ENCODE measurements around the gene UBE2L3. TPM values are rescaled to one million over a fixed set of nuclear protein-coding genes. Genes with fewer than 3 reads are reported as not detected.
A peak's percentile ranks its signal among the peaks of the same experiment; 100 is the strongest.
"Not testable (repeated sequence)": the region's sequence is repeated elsewhere in the genome, so short reads cannot be mapped to it uniquely, and the experiment has no call there.

The UBE2L3 gene
- total RNA-seq, 1 donor from 2014 or later = 45.1 TPM

DNA sequence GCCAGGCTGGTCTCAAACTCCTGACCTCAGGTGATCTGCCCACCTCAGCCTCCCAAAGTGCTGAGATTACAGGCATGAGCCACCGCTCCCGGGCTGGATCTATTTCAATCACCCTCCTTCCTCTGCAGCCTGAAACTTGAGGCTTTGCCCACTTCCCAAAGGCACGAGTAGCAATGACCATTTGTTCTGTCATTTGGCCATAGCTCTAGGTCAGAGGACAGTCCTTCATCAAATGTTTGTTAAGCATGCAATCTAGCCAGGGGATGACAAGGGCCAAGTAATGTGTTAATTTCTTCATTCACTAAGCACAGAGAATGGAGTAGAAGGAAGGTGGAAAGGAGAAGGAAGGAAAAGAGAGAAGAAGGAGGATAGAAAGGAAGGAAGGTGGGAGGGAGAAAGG lies 6.9 kb upstream of the UBE2L3 start:
- not testable (repeated sequence) for H3K4me3 Mint-ChIP-seq; H3K27me3 Mint-ChIP-seq (ENCODE audit: low read depth); H3K36me3 Mint-ChIP-seq; DNase-seq (ENCODE audit: low spot score in 2 of 2, unreplicated experiment in 2 of 2); H3K9me3 Mint-ChIP-seq; H3K4me1 Mint-ChIP-seq; H3K27ac Mint-ChIP-seq

DNA sequence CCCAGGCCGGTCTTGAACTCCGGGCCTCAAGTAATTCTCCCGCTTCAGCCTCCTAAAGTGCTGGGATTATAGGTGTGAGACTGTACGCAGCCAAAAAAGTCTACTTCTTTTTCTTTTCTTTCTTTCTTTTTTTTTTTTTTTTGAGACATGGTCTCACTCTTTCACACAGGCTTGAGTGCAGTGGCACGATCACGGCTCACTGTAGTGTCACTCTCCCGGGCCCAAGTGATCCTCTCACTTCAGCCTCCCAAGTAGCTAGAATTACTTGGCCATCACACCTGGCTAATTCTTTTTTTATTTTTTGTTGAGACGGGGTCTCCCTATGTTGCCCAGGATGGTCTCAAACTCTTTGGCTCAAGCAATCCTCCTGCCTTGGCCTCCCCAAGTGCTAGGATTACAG lies 3.6 kb upstream of the UBE2L3 start:
- no peaks in the 10 kb centered on the region for H3K9me3 Mint-ChIP-seq
- TF ChIP-seq, protein P1, sequence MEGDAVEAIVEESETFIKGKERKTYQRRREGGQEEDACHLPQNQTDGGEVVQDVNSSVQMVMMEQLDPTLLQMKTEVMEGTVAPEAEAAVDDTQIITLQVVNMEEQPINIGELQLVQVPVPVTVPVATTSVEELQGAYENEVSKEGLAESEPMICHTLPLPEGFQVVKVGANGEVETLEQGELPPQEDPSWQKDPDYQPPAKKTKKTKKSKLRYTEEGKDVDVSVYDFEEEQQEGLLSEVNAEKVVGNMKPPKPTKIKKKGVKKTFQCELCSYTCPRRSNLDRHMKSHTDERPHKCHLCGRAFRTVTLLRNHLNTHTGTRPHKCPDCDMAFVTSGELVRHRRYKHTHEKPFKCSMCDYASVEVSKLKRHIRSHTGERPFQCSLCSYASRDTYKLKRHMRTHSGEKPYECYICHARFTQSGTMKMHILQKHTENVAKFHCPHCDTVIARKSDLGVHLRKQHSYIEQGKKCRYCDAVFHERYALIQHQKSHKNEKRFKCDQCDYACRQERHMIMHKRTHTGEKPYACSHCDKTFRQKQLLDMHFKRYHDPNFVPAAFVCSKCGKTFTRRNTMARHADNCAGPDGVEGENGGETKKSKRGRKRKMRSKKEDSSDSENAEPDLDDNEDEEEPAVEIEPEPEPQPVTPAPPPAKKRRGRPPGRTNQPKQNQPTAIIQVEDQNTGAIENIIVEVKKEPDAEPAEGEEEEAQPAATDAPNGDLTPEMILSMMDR (IDR thresholded peaks at IDR 0.05; ENCODE audit: unreplicated experiment) = no peak
- no peak overlapping the region for H3K4me3 Mint-ChIP-seq
- DNase-seq (ENCODE audit: low spot score in 2 of 2, unreplicated experiment in 2 of 2) = no peak
- H3K27me3 Mint-ChIP-seq (ENCODE audit: low read depth) = no peaks in the 10 kb centered on the region
- no peak overlapping the region for H3K27ac Mint-ChIP-seq
- H3K4me1 Mint-ChIP-seq = peaks cover 5% of the 10 kb centered on the region
- no peaks in the 10 kb centered on the region for H3K36me3 Mint-ChIP-seq

DNA sequence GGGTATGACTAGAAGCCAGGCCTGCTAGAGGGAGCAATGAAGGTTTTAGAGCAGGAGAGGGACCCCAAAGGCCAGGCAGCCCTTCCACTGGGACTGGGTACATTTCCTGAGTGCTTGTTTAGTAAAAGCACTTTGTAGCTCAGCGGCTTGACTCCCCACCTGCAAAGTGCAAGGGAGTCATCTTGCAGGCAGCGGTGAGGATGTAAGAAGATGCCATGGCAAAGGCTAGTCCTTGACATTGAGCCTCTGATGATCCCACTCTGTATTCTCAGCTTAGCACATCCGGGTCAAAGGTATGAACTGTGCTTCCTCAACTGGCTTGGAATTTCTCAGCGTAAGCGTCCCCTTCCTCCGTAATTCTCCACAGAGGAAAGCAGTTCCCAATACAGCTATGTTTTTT lies 3.1 kb upstream of the UBE2L3 start:
- Mint-ChIP-seq H3K4me3 (no peak overlapping the region), H3K27me3 (ENCODE audit: low read depth) (no peaks in the 10 kb centered on the region), H3K36me3 (no peaks in the 10 kb centered on the region), H3K4me1 (peaks cover 8% of the 10 kb centered on the region), H3K27ac (no peak overlapping the region), H3K9me3 (no peaks in the 10 kb centered on the region)
- TF ChIP-seq, protein P1 (IDR thresholded peaks at IDR 0.05; ENCODE audit: unreplicated experiment) = no peak
- DNase-seq (ENCODE audit: low spot score in 2 of 2, unreplicated experiment in 2 of 2) = no peak

DNA sequence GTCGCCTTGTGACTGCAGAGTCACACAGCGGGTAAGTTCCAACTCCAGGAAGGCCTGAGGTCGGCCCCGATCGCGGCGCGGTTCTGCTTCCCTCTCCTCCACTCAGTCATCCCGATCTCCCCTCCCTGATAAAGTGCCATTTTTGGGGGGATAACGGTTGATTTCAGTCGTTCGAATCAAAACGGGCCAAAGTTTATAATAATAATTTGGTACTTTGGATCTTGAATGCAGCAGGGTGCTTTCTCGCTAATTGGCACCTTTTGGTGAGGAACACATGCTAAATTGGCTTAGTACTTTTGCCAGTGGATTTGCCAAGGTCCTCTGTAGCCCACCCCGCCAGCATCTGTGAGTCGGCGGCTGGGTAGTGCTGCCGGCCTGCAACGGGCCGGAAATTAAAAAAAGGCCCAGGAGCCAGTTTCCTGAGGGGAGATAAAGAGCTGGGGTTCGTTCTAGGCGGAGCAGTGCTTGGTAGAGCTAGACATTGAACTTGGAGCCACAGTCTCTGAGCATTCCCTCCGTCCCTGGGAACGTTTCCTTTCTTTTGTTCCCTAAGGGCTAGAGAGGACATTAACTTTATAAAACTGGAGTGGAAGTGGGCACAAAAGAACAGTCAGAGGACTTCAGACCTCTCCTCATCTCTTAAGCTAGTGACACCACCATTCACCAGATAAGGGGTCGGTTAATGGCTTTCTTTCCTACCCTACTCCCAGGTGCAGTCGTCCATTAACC lies 997 bp downstream of the UBE2L3 start:
- Mint-ChIP-seq H3K27ac (peak overlapping the region; percentile 98), H3K27me3 (ENCODE audit: low read depth) (no peaks in the 10 kb centered on the region), H3K36me3 (peaks cover 4% of the 10 kb centered on the region), H3K4me1 (peaks cover 33% of the 10 kb centered on the region), H3K9me3 (no peaks in the 10 kb centered on the region), H3K4me3 (peak overlapping the region; percentile 94)
- TF ChIP-seq, protein P1 (IDR thresholded peaks at IDR 0.05; ENCODE audit: unreplicated experiment) = no peak
- peak in 1 of 2 experiments; percentile 43 for DNase-seq (ENCODE audit: low spot score in 2 of 2, unreplicated experiment in 2 of 2)

- Mint-ChIP-seq H3K4me1 (peaks cover 33% of the 10 kb centered on the region), H3K4me3 (peak overlapping the region; percentile 94), H3K27ac (peak overlapping the region; percentile 98)
- H3K36me3 Mint-ChIP-seq; H3K27me3 Mint-ChIP-seq (ENCODE audit: low read depth); H3K9me3 Mint-ChIP-seq; DNase-seq (ENCODE audit: low spot score in 2 of 2, unreplicated experiment in 2 of 2): not testable (repeated sequence)
Measured at GRCh38 chr22:21569076-21569427, 1.5 kb downstream of the UBE2L3 start.

- Mint-ChIP-seq H3K27ac (peak overlapping the region; percentile 81), H3K36me3 (peaks cover 4% of the 10 kb centered on the region), H3K4me3 (peak overlapping the region; percentile 94), H3K27me3 (ENCODE audit: low read depth) (no peaks in the 10 kb centered on the region), H3K9me3 (no peaks in the 10 kb centered on the region), H3K4me1 (peaks cover 36% of the 10 kb centered on the region)
- no peak for DNase-seq (ENCODE audit: low spot score in 2 of 2, unreplicated experiment in 2 of 2)
- TF ChIP-seq, protein P1 (IDR thresholded peaks at IDR 0.05; ENCODE audit: unreplicated experiment) = no peak
Measured at GRCh38 chr22:21569459-21570170, 2.1 kb downstream of the UBE2L3 start.

Data from mesothelial cell of epicardium (in vitro differentiated cells).